Ishikawa (cell line): Measurements from ENCODE around the gene LRRC18.

Experiments
- CEBPB ChIP-seq: IDR thresholded peaks from 2 replicates; pipeline ENCODE4 v1.6.1; 2012
- CREB1 ChIP-seq: IDR thresholded peaks from 2 replicates; pipeline ENCODE4 v1.6.1; 2012; ENCODE audit warnings: low read depth
- RAD21 ChIP-seq: IDR thresholded peaks from 2 replicates; pipeline ENCODE4 v1.6.1; 2012; ENCODE audit warnings: low read depth
- TAF1 ChIP-seq: IDR thresholded peaks from 2 replicates; pipeline ENCODE4 v1.6.1; 2012; ENCODE audit warnings: low read depth, mild to moderate bottlenecking
- TF ChIP-seq, protein P1 (sequence below): IDR thresholded peaks from 2 replicates; pipeline ENCODE4 v1.6.1; 2012
- TF ChIP-seq, protein P2 (sequence below): IDR thresholded peaks from 2 replicates; pipeline ENCODE4 v1.6.1; 2012; ENCODE audit warnings: low read depth, mild to moderate bottlenecking

- TF ChIP-seq, protein P1, sequence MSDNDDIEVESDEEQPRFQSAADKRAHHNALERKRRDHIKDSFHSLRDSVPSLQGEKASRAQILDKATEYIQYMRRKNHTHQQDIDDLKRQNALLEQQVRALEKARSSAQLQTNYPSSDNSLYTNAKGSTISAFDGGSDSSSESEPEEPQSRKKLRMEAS: no peak
- no peak for TF ChIP-seq CREB1
- TF ChIP-seq CEBPB: no peak
- no peak for TF ChIP-seq RAD21
- TF ChIP-seq TAF1: no peak
- TF ChIP-seq, protein P2, sequence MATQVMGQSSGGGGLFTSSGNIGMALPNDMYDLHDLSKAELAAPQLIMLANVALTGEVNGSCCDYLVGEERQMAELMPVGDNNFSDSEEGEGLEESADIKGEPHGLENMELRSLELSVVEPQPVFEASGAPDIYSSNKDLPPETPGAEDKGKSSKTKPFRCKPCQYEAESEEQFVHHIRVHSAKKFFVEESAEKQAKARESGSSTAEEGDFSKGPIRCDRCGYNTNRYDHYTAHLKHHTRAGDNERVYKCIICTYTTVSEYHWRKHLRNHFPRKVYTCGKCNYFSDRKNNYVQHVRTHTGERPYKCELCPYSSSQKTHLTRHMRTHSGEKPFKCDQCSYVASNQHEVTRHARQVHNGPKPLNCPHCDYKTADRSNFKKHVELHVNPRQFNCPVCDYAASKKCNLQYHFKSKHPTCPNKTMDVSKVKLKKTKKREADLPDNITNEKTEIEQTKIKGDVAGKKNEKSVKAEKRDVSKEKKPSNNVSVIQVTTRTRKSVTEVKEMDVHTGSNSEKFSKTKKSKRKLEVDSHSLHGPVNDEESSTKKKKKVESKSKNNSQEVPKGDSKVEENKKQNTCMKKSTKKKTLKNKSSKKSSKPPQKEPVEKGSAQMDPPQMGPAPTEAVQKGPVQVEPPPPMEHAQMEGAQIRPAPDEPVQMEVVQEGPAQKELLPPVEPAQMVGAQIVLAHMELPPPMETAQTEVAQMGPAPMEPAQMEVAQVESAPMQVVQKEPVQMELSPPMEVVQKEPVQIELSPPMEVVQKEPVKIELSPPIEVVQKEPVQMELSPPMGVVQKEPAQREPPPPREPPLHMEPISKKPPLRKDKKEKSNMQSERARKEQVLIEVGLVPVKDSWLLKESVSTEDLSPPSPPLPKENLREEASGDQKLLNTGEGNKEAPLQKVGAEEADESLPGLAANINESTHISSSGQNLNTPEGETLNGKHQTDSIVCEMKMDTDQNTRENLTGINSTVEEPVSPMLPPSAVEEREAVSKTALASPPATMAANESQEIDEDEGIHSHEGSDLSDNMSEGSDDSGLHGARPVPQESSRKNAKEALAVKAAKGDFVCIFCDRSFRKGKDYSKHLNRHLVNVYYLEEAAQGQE: no peak
These were observed 39.3 kb downstream of the LRRC18 start for GRCh38 chr10:48900371-48900801.
